Natural killer cell (primary cell): ENCODE measurements around the gene MPST. TPM values are rescaled to one million over a fixed set of nuclear protein-coding genes. Genes with fewer than 3 reads are reported as not detected.
A peak's percentile ranks its signal among the peaks of the same experiment; 100 is the strongest.

Experiments
- ATAC-seq, 3 donors: fragments of 150-1000 bp in 2 of 3; fragments of 200-7000 bp in 1 of 3; cut with Tn5 transposase; 1 replicate in 1 of 3; 2 replicates in 2 of 3; pipeline ENCODE4 v1.10.0; 2021; ENCODE audit warnings: mild to moderate bottlenecking in 2 of 3, moderate library complexity in 2 of 3
- DNase-seq, 2 donors: peaks; one replicate each; pipeline versions ENCODE4 v3.0.0 to v3.0.0-alpha.2; 2013 to 2021; ENCODE audit warnings: mixed read lengths in 1 of 2
- H3K27ac ChIP-seq: one replicate; pipeline ENCODE4 v1.5.1; 2013; ENCODE audit warnings: mild to moderate bottlenecking, low read length
- H3K27me3 ChIP-seq: one replicate; pipeline ENCODE4 v1.6.1; 2013; ENCODE audit warnings: low read length; ENCODE audit not compliant: control insufficient read depth, insufficient read depth
- H3K36me3 ChIP-seq: one replicate; pipeline ENCODE4 v1.6.1; 2013; ENCODE audit warnings: low read length; ENCODE audit not compliant: control insufficient read depth, insufficient read depth
- H3K4me1 ChIP-seq: one replicate; pipeline ENCODE4 v1.6.1; 2013; ENCODE audit warnings: low read length; ENCODE audit not compliant: control insufficient read depth, insufficient read depth
- H3K4me3 ChIP-seq: one replicate; pipeline ENCODE4 v1.5.1; 2013; ENCODE audit warnings: low read length
- H3K9me3 ChIP-seq: one replicate; pipeline ENCODE4 v1.6.1; 2013; ENCODE audit warnings: low read length; ENCODE audit not compliant: control insufficient read depth, insufficient read depth
- H3K27ac Mint-ChIP-seq, 2 donors: one replicate each; pipeline ENCODE4 v1.8.0; 2022; ENCODE audit warnings: mild to moderate bottlenecking in 2 of 2, mixed read lengths in 2 of 2, moderate library complexity in 1 of 2
- H3K27me3 Mint-ChIP-seq, 2 donors: one replicate each; pipeline ENCODE4 v1.8.0; 2022; ENCODE audit warnings: low read depth in 2 of 2, mixed read lengths in 2 of 2
- H3K36me3 Mint-ChIP-seq: one replicate; pipeline ENCODE4 v1.8.0; 2022; ENCODE audit warnings: mixed read lengths
- H3K4me1 Mint-ChIP-seq, 2 donors: one replicate each; pipeline ENCODE4 v1.8.0; 2022; ENCODE audit warnings: mixed read lengths in 2 of 2
- H3K4me3 Mint-ChIP-seq: one replicate; pipeline ENCODE4 v1.8.0; 2022; ENCODE audit warnings: mild to moderate bottlenecking, moderate library complexity, mixed read lengths
- H3K9me3 Mint-ChIP-seq, 2 donors: one replicate each; pipeline ENCODE4 v1.8.0; 2022; ENCODE audit warnings: mixed read lengths in 2 of 2
- WGBS: methylation state at CpG from one replicate; pipeline ENCODE4 v1.1.7; 2013; ENCODE audit warnings: missing lambda C conversion rate; ENCODE audit not compliant: insufficient coverage; 5-methylcytosine and 5-hydroxymethylcytosine counted together
- intact Hi-C: fragments of 100-400 bp; cut with micrococcal nuclease; formaldehyde crosslinking; loops from one replicate; pipeline ENCODE4 v1.14.2; 2022
- total RNA-seq, 4 donors: library from RNA; stranded (reverse); fragments of 120-200 nt in 1 of 4; gene quantifications; one replicate each; pipeline versions ENCODE4 v1.2.3 to v1.2.4, GENCODE V29; 2013 to 2022
- TF ChIP-seq, protein P1 (sequence below): fragments of 200-600 bp; IDR thresholded peaks from one replicate; pipeline ENCODE4 v1.8.0; 2022; ENCODE audit warnings: antibody characterized with exemption

MPST gene
- total RNA-seq, 3 donors from 2014 or later (not counting 1 experiment from before 2014, with no cell fraction given) = 21.4 to 23.9 (median 22.9) TPM

- H3K4me1 ChIP-seq = peaks cover 32% of the 10 kb centered on the region
- H3K9me3 ChIP-seq = no peaks in the 10 kb centered on the region
- no peak overlapping the region for H3K27ac ChIP-seq
- no peaks in the 10 kb centered on the region for H3K36me3 Mint-ChIP-seq
- no peak for ATAC-seq
- TF ChIP-seq, protein P1, sequence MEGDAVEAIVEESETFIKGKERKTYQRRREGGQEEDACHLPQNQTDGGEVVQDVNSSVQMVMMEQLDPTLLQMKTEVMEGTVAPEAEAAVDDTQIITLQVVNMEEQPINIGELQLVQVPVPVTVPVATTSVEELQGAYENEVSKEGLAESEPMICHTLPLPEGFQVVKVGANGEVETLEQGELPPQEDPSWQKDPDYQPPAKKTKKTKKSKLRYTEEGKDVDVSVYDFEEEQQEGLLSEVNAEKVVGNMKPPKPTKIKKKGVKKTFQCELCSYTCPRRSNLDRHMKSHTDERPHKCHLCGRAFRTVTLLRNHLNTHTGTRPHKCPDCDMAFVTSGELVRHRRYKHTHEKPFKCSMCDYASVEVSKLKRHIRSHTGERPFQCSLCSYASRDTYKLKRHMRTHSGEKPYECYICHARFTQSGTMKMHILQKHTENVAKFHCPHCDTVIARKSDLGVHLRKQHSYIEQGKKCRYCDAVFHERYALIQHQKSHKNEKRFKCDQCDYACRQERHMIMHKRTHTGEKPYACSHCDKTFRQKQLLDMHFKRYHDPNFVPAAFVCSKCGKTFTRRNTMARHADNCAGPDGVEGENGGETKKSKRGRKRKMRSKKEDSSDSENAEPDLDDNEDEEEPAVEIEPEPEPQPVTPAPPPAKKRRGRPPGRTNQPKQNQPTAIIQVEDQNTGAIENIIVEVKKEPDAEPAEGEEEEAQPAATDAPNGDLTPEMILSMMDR = no peak
- H3K27me3 Mint-ChIP-seq = no peaks in the 10 kb centered on the region
- H3K36me3 ChIP-seq = no peaks in the 10 kb centered on the region
- intact Hi-C loops = no loop called here
- H3K9me3 Mint-ChIP-seq = no peaks in the 10 kb centered on the region
- H3K4me3 Mint-ChIP-seq = peak overlapping the region; percentile 35
- no peak for DNase-seq
- H3K4me3 ChIP-seq = no peak overlapping the region
- H3K4me1 Mint-ChIP-seq = peaks cover 11 to 24% of the 10 kb centered on the region in 2 donors
- H3K27ac Mint-ChIP-seq = no peak overlapping the region
- WGBS = over 99% methylated on average over 10 of the region's 10 CpGs
- H3K27me3 ChIP-seq = no peaks in the 10 kb centered on the region
These were observed 2.2 kb upstream of the MPST start for GRCh38 chr22:37017356-37017755.

GRCh38 chr22:37018086-37018814, 1.3 kb upstream of the MPST start:
- Histone ChIP-seq H3K27ac (no peak overlapping the region), H3K9me3 (no peaks in the 10 kb centered on the region), H3K4me3 (peak overlapping the region; percentile 50), H3K4me1 (peaks cover 33% of the 10 kb centered on the region), H3K36me3 (no peaks in the 10 kb centered on the region), H3K27me3 (no peaks in the 10 kb centered on the region)
- WGBS = 90% methylated on average over 45 of the region's 45 CpGs
- TF ChIP-seq, protein P1 = no peak
- no peaks in the 10 kb centered on the region for H3K9me3 Mint-ChIP-seq
- no peaks in the 10 kb centered on the region for H3K36me3 Mint-ChIP-seq
- peaks cover 12 to 25% of the 10 kb centered on the region in 2 donors for H3K4me1 Mint-ChIP-seq
- no peaks in the 10 kb centered on the region for H3K27me3 Mint-ChIP-seq
- intact Hi-C loops = no loop called here
- H3K4me3 Mint-ChIP-seq = peak overlapping the region; percentile 85
- ATAC-seq (no peak), DNase-seq (no peak)
- peak overlapping the region in 1 of 2 donors; percentile 62 for H3K27ac Mint-ChIP-seq

DNA sequence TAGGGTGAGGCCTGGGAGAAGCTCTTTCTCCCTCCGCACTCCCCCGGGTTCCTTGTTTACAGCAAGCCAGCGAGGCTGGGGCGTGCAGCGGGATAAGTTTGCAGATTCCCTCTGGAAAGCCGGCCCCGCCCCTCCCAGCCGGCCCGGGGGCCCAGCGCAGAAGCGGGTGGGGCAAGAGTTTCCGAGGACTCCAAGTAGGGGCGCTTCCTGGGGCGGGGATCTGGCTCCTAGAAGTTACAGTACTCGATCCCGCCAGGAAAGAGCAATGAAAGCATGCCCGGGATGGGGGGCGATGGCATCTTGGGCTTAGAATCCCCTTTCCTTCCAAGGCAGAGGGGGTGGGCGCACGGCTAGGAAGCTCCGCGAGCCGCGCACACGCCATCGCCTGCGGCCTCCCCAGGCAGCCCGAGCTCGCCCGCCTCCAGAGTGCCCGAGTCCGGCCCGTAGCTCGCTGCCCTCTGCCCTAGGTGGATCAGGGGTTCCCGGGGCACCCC, 680 bp upstream of the MPST start:
- Histone ChIP-seq H3K9me3 (no peaks in the 10 kb centered on the region), H3K27ac (no peak overlapping the region), H3K36me3 (no peaks in the 10 kb centered on the region), H3K27me3 (no peaks in the 10 kb centered on the region), H3K4me3 (peak overlapping the region; percentile 50), H3K4me1 (peaks cover 33% of the 10 kb centered on the region)
- Mint-ChIP-seq H3K27ac (peak overlapping the region in 1 of 2 donors; percentile 62), H3K4me3 (peak overlapping the region; percentile 85), H3K4me1 (peaks cover 12 to 25% of the 10 kb centered on the region in 2 donors), H3K36me3 (no peaks in the 10 kb centered on the region), H3K9me3 (no peaks in the 10 kb centered on the region), H3K27me3 (no peaks in the 10 kb centered on the region)
- ATAC-seq (peak in 2 of 3 donors; percentile 28 to 32), DNase-seq (peak in 1 of 2 donors; percentile 9)
- WGBS = 8% methylated on average over 35 of the region's 35 CpGs
- intact Hi-C loops = no loop called here
- TF ChIP-seq, protein P1 = no peak
